Measurements from ENCODE around the gene UBR1.

- TF ChIP-seq, protein P1, sequence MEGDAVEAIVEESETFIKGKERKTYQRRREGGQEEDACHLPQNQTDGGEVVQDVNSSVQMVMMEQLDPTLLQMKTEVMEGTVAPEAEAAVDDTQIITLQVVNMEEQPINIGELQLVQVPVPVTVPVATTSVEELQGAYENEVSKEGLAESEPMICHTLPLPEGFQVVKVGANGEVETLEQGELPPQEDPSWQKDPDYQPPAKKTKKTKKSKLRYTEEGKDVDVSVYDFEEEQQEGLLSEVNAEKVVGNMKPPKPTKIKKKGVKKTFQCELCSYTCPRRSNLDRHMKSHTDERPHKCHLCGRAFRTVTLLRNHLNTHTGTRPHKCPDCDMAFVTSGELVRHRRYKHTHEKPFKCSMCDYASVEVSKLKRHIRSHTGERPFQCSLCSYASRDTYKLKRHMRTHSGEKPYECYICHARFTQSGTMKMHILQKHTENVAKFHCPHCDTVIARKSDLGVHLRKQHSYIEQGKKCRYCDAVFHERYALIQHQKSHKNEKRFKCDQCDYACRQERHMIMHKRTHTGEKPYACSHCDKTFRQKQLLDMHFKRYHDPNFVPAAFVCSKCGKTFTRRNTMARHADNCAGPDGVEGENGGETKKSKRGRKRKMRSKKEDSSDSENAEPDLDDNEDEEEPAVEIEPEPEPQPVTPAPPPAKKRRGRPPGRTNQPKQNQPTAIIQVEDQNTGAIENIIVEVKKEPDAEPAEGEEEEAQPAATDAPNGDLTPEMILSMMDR (conservative IDR thresholded peaks at IDR 0.05; ENCODE audit: low read depth, low read length) = no peak
- TF ChIP-seq EZH2 (IDR thresholded peaks at IDR 0.05; ENCODE audit: borderline replicate concordance, low read depth, low read length, poor library complexity, severe bottlenecking) = no peak
Observed at GRCh38 chr15:43126356-43126755, 20.5 kb upstream of the UBR1 start.

Measured in A673 (cell line).